GM18520 (cell line): ENCODE data around the gene SHC3.

ENCODE experiments used
- ATAC-seq: cut with Tn5 transposase; IDR thresholded peaks from one replicate; pipeline ENCODE4 v1.9.1; 2021; ENCODE audit not compliant: unreplicated experiment

SHC3 gene

GRCh38 chr9:89114741-89115140, 63.9 kb downstream of the SHC3 start:
- no peak for ATAC-seq

DNA sequence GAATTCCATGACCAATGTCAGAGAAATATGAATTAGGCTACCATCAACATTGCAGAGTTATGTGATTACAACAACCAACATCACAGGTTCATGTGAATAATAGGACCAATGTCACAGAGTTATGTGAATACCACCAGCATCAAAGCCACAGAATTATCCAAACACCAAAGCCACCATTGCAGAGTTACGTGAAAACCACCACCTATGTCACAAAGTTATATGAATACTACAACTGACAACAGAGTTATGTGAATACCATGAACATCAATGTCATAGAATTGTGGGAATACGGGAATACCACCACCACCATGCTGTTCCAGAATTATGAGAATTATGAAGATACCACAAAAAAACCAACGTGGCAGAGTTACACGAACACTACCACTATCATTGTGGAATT, 64.8 kb downstream of the SHC3 start:
- no peak for ATAC-seq

- no peak for ATAC-seq
These were observed 66.4 kb downstream of the SHC3 start for GRCh38 chr9:89112243-89112642.

- ATAC-seq, result no peak
These were observed 69.0 kb downstream of the SHC3 start for GRCh38 chr9:89109666-89110065.

- ATAC-seq, result no peak
These were observed 71.2 kb downstream of the SHC3 start for GRCh38 chr9:89107406-89107805.

DNA sequence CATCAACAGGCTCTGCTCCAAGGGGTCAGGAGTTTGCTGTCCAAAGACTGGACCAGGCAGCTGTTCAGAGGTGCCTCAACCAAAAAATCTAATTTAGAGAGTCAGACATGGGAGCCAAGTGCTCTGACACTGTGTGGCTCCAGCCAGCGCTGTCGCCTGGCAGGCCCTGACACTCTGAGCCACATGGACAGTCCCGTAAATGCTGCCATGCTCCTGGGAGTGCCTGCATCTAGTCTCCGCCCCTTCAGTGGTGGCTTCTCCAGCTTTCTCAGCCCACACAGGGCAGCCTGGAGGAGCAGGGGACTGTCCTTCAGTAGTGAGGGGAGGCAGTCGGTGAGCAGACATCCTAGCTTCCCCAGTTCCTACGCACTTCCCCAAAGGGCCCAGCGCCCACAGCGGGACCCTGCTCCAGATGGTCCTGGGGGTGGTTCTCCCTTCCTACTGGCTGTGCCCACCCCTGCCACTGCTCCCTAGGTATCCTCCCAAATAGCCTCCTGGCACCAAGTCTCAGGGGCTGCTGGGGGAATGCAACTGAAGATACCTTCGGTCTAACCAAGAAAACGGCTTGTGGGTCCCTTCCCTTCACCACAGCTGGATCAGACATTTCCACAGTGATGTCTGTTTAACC, 72.3 kb downstream of the SHC3 start:
- no peak for ATAC-seq

- ATAC-seq, result no peak
These were observed 73.8 kb downstream of the SHC3 start for GRCh38 chr9:89104821-89105220.

DNA sequence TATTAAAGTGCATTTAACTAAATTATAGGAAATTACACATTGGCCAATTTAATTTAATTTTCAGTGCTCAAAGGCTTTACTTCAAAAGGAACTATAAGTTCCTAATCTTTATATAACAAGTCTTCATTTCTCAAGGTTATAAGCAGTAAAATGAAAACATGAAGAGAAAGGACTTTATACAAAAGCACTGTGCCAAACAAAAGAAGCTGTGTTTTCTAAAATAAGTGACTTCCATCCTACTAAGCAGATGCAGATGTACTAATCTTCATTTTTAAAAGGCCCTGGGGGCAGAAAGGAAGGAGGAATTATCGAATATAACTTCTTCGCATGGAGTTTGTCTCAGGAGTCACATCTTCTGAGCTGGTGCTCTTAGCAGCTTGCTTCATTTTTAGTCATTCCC, 81.4 kb downstream of the SHC3 start:
- ATAC-seq, result no peak

- no peak for ATAC-seq
These were observed 81.8 kb downstream of the SHC3 start for GRCh38 chr9:89096807-89097206.

GRCh38 chr9:89095761-89096528, 82.7 kb downstream of the SHC3 start:
- no peak for ATAC-seq

DNA sequence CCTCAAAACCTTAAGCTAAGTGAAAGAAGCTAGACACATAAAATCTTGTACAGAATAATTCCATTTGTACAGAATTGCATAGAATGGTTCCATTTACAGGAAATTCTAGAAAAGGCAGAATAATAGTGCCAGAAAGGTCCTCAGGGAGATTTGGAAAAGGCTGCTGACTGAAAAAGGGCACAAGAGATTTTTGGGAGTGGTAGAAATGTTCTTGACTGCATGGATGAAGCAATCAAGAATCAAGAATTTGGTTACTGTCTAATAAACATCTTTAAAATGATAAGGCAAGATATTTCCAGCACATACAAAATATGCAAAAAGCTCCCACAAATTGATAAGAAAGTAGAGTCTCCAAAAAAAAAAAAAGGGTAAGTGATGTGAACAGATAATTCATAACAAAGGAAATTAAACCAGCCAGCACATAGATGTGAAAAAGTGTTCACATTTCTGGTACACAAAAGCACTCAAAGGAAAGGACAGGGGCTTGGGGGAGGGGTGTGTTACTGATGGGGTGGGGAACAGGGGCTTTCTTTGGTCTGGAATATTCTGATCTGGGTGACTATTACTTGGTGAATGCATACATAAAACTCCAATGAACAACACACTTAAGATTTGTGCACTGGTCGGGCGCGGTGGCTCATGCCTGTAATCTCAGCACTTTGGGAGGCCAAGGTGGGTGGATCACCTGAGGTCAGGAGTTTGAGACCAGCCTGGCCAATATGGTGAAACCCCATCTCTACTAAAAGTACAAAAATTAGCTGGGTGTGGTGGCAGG, 85.2 kb downstream of the SHC3 start:
- ATAC-seq, result no peak

- ATAC-seq, result no peak
These were observed 89.4 kb downstream of the SHC3 start for GRCh38 chr9:89089176-89089575.

DNA sequence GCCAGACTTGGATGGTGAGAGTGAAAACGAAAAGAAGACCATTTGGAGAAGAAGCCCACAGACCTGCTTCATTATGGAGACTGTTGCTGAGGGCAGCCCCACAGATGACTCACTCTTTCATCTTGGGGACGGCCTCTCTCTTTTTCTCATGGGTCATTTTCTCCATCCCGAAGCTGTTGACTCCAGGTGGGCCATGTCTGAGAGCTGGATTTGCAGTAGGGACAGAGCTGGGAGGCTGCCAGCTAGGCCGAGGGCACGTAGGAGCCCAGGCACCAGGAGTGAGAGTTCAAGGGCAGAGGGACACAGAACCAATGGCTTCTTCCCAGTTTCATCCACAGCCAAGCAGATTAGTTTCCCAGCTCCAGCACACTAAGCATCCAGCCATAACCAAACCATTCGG, 95.0 kb downstream of the SHC3 start:
- no peak for ATAC-seq

GRCh38 chr9:89080193-89080592, 98.4 kb downstream of the SHC3 start:
- no peak for ATAC-seq

GRCh38 chr9:89079391-89079790, 99.2 kb downstream of the SHC3 start:
- no peak for ATAC-seq

- ATAC-seq, result no peak
These were observed 99.8 kb downstream of the SHC3 start for GRCh38 chr9:89078860-89079259.

GRCh38 chr9:89078421-89078820, 100.2 kb downstream of the SHC3 start:
- no peak for ATAC-seq

GRCh38 chr9:89077519-89077918, 101.1 kb downstream of the SHC3 start:
- no peak for ATAC-seq

DNA sequence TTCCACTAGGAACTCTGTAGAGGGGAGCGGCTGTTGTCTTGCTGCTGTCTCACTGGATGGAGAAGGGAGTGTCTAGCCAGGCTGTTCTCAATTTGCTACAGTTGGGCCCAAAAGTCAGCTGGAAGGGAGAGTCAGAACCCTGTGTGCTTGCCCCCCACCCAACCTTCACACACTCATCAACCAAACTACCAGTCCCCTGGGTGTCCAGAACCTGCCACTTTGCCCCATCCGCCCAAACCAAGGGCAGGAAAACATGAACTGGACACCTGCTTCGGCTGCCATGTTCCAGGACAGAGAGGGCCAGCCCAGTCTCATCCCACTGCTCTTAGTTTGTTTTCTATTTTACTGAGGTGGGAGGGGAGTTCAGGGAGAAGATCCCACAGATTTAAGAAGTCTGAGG, 105.2 kb downstream of the SHC3 start:
- ATAC-seq, result no peak

GRCh38 chr9:89071591-89071990, 107.0 kb downstream of the SHC3 start:
- no peak for ATAC-seq

DNA sequence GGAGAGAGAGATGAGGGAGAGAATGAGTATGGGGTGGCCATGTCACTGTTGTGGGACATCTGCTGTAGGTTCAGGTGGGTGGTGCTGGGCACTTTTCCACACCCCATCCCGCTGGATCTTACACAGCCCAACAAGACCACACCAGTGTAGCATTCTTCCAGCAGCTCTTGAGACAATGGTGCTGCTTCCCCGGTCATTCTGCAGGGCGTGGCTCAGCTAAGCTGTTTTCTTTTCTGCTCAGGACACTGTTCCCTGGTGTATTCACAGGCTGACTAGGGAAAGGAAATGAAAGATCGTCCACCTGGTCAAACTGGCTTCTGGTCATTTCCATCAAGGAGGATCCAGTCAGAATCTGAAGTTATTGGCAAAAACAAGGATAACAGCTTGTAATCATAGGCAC, 111.8 kb downstream of the SHC3 start:
- ATAC-seq, result no peak

GRCh38 chr9:89065921-89066320, 112.7 kb downstream of the SHC3 start:
- no peak for ATAC-seq
